HG03108 (cell line): Measurements from ENCODE around the gene NELFB.

Source experiments
- ATAC-seq: cut with Tn5 transposase; IDR thresholded peaks from one replicate; pipeline ENCODE4 v1.9.1; 2021; ENCODE audit warnings: moderate library complexity; ENCODE audit not compliant: unreplicated experiment

Gene NELFB

DNA sequence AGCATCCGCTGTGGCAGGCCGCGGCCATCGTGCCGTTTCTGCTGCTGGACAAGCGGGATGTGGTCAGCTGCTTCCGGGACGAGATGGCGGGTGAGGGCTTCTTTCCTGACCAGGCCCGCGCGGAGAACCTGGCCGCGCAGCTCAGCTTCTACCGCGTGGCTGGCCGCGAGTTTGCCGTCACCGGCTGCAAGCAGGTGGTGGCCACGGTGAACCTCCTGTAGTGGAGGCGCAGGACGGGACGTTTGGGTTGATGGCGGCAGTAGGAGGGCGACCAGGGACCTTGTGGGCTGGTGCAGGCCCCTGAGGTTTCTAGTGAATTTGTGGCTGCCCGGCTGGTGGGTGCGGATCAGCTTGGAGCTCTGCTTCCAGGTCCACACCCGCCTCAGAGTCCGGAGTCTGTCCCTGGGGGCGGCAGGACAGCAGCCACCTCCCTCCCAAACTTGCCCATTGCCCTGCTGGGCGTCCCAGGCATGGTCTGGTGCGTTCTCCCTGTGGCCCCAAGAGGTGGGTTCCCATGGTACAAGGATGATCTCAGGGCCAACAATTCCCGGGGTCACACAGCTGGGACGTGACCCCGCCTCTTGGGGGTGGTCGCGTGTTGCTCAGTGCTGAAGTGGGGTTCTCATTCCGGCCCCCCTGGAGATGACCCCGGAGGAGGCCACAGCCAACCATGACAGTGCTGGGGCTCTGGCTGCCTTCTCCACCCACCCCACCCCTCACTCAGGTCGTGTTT is 24.8 kb downstream of the NELFB start:
- ATAC-seq = no peak

DNA sequence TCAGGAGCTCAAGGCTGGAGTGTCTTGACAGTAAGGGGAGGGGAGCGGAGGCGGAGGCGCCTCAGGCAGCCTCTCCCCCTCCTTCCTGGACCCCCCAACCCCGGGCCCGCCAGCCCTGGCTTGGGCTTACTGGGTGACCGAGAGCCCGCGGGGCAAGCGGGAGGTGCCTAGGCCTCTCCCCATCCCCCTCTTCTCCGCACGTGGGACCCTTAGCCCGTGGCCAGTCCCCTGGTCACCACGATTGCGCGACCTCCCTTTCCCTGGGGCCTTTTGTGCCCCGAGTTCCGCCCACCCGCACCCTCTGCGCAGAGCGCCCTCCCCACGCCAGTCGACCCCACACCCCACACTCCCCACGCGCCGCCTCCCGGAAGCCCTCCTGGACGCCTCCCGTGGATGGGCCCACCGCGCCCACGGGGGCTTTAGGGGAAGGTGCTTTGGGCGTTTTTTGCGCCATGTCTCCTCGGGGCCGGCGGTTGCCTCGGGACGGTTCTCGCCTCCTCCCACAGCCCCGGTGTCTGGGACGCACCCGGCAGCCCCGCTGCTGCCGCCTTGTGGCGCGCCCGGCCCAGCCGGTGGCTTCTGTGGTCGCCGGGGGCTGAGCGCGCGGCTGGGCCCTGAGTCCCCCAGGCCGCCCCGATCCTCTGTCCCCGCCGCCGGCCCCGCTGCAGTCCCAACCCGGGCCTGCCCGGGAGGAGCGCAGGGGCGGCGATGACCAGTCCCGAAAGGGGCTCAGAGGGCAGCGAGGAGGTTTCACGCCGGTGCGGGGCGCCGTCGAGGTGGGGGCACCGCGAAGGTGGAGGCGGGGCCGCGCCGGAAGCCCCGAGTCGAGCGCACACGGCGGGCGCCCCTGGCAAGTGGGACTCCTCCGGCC is 25.6 kb downstream of the NELFB start:
- ATAC-seq = no peak

DNA sequence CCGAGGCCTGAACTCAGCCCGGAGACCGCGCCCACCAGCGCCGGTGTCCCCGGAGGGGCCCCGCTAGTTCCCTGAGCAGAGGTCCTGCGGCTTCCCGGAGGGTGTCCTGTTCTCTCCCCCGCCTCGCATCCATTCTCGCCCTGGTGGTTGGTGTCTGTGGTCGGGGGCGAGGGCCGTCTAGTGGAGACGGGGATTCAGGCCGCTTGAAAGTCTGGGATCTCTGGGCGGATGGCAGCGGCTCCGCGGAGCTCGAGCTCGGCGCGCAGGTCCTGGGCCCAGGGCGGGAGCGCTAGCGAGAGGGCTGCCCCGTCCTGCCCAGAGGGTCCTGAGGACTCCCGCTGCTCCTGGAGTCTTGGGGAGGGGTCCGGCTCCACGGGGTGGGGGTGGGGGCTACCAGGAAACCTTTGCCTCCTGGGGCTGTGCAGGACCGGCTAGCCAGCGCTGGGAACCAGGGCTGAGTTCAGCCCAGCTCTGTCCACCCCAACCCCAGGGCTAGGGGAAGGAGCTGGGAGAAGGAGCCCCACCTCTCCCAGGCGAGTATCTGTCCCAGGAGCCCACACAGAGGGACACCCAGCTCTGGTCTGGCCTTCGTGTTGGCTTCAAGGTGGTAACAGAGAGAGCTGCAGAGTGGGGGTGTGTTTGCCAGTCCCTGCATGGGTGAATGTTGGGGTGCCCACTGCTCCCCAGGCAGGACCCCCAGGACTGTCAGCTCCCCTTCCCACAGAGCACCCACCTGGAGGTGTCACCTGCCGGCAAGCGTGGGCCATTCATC is 26.4 kb downstream of the NELFB start:
- no peak for ATAC-seq

DNA sequence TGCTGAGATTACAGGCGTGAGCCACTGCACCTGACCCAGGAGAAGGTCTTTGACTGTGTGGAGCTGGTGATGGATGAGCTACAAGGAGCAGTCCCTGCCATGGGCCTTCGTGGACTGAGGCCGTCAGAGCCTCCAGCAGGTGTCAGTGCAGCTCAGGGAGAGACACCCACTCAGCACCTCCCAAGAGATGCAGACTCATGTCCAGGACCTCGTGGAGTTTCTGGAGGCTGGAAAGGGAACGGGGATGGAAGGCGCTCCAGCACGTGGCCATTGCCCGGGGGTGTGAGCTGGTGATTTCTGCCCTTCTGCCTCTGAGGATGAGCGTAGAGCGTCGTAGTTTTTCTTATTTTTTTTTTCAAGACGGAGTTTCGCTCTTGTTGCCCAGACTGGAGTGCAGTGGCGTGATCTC is 31.9 kb downstream of the NELFB start:
- ATAC-seq = no peak

DNA sequence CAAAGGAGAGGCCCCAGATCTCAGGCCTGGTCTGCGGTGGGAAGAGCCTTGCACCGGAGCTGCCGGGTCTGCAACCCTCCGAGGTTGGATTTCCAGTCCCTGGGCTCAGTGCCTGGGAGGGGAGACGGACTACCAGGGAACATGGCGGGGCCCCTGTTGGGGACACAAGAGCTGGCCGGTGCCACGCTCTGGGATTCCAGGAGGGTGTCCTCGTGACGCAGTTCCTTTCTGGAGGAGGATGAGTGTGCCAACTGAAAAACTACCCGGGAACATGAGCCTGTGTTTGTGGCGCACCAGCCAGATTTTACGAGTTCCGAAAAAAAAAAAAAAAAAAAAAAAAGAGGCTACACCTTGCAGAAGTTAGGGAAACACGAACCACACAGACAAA is 38.0 kb downstream of the NELFB start:
- ATAC-seq = no peak

DNA sequence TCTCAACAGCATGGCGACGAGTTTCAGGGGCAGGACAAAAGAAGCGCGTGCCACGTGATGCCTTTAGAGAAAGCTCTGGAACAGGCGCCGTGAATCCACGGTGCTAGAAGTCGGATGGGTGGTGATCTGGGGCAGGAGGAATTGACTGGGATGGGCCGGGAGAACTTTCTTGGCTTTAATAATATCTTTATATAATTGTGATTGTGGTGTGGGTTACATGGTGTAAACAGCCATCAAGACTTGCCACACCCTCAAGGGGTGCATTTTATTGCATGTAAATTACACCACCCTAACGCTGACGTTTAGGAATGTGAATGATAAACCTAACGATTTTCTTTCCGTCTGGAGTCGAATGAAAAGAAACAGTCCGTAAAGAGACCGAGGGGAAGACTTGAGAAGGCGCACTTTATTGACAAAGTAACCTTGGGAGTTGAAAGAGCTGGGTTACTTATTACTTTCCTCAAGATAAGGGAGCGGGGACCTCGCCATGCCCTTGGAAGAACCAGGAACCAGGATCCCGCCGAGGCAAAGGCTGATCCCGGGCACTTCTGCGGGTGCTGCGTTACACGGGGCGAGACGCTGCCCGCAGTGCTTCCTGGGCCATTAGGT is 38.5 kb downstream of the NELFB start:
- ATAC-seq = no peak

DNA sequence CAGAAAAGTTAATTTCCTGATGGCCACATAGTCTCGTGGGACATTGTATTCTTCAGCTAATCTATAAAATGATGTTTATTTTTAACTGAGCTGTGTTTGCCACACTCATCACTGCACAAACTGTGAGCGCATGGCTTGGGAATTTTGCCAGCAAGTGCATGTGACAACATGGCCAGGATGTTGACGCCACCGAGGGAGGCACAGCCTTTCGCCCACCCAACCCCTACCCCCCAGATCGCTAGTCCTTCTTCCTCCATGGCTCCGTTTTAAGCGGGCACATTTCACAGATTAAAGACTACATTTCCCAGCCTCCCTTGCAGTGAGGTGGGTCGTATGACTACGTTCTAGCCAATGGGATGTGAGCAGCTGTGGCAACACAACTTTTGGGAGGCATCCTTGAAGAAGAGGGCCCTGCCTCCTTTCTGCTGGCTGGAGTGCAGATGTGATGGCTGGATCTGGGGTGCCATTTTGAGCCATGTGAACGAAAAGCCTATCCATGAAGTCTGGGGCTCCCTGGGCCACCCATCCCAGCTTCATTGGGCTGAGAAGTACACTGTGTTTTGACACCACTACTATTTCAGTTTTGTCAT is 39.1 kb downstream of the NELFB start:
- ATAC-seq = no peak

DNA sequence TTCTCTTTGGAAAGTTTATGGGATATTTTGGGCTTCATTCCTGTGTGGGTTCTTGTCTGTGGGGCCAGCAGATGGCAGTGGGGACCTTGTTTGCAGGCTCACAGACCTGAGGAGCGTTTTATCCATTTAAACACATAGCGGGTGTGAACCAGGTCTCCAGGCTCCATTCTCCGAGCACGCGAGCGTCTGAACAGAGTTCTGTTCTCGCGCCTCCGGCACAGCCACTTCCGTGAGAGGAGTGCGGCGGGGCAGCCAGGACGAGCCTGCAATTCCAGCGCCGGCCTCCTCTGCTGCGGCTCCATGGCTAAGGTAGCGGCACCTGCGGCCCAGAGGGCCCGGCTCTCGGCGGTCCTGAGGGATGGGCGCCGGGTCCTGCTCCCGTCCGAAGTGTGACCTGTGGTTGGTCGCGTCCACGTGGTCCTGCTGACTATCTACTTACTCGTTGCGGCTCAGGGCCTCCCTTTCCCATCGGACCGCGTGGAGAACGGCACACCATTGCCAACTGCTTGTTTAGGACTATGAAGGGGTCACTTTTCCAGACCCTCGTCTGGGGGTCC is 39.6 kb downstream of the NELFB start:
- ATAC-seq = no peak

DNA sequence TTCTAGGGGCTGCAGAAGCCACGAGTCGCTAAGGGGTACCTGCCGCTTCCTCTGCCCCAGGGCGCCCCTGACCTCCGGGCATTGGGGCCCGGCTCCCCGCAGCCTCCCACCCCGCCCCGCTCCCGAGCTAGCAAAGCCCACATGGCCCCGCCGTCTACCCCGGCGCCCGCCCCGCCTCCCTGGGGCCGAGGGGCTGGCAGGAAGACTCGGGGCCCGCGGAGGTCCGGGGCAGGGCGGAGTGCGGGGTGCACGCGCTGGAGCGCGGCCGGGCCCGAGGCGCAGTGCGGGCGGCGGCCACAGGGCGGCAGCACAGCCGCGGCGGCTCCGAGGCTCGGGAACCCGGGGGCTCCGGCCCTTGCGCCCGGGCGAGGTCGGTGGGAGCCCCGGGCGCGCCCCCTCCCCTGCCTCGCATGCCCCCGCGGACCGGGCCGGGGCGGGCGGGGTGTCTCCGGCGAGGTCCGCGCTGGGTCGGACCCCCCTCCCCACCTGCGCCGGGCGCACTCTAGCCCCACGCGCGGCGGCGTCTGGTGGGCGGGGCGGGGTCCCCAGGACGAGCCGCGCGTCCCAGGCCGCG is 40.2 kb downstream of the NELFB start:
- no peak for ATAC-seq

DNA sequence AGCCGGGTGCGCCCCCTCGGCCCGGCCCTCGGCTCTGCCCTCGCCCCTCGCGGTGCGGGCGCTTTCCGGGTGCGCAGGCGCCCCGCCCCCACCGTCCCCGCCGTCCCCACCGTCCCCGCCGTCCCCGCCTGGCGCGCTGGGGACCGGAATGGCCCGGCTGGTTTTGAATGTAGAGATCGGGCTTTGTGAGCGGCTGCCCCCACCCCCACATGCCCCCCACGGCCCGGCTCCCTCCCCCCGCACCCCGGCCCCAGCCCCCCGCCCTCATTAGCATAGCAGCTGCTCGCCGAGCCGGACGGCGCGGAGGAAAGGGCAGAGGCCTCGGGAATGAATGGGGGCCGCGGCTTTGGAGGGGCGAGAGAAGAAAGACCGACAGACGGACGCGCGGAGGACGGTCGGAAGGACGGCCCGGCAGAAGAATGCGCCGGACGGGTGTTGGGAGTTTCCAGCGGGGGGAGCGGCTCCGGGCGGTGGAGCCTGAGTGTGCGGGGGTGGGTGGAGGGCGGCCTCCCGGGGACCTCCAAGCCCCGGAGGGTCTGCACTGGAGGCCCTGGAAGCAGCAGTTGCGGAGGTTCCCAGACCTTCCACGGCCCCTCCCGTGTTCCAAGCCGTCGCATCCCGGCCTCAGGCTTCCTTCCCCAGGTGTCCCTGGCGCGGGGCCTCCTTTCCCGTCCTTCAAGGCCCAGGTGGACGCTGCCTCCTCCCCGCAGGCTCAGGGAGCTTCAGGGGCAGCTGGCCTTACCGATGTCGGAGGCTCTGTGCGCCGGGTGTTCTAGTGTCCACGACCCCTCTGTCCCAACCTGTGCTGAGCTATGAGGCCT is 40.9 kb downstream of the NELFB start:
- no peak for ATAC-seq

DNA sequence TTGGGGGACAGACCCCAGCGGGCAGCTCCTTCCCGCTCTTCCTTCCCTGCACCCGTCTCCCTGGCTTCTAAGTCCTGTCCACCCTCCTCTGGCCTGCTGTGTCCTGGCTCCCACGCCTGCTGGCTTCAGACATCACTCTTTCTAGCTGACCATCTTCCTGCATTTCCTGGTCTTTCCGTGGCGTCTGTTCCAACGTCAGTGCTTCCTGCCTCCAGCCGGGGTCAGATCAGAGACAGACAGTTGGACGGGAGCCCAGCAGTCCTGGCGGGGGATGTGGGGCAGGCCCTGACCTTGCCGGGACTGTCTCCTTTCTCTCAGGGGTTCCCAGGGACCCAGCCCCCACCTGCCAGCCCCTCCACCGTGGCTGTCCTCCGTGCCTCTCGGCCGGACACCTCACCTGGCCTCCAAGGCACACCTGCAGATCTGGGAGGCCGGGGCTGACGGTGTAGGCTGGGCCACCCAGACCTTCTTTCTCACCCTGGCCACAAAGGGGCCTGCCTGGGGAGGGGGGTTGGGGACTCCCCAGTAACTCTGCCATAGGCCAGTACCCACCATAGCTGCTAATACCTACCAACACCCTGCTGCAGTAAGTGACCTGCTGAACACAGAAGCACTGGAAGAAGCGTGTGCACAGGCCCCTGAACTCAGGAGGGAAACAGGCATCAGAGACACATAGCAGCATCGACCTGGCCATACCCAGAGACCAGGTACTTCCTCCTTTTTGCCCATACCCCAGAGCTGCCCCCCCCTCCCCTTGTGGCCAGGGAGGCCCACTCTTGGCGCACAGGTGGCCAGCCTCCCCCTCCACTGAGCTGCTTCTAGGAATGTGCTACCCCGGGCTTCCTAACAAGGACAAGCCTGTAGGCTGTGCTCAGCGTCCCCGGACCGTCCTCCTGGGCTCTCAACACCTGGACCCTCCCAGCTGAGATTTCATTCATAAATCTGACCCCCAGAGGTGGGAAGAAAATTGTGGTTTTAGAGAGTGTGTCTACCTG is 41.8 kb downstream of the NELFB start:
- no peak for ATAC-seq

DNA sequence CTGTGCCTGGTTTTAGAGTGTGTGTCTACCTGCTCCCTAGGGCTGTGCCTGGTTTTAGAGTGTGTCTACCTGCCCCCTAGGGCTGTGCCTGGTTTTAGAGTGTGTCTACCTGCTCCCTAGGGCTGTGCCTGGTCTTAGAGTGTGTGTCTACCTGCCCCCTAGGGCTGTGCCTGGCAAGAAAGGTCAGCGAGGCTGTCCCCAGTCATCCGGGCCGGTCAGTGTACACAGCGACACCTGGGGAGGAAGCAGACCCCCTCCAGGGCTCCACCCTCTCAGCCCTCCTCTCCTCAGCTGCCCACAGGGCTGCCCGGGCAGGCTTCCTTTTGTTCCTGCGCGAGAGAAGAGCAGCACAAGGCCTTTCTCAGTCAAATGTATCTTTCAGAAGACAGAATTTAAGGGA is 42.8 kb downstream of the NELFB start:
- no peak for ATAC-seq

DNA sequence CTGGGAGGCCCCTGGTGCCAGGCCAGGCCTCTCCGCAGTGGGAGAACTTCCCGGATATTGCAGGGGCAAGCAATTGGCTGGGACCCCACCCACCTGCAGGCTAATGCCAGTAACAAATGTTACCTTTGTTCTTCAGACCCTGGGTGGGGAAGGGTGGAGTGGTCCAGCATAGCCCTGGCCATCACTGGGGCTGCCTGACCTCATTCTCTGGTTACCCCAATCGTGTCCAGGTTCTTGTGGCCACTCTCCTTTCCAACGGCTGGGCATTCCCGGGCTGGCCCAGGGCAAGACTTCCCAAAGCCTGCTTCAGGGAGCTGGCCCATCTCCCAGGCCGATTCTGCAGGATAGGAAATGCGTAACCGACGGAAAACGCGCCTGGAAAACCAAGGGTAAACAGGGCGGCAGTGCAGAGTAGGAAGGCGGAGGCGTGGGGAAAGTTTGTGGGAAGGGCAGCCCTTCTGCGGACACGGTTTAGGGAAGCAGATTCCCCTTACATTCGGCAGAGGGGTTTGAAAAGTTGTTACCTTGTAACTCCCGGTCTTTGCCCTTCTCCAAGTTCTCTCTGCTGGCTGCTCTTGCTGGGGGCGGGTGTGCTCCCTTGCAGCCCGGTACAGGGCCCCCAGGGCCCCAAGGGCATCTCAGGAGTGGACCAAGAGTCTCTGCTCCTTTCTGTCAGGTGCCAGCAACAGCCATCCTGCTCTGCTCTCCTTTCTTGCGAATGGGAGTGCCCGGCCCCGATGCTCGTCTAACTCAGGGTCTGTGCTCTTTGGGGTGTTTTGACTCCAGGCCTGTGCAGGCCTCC is 43.5 kb downstream of the NELFB start:
- no peak for ATAC-seq

DNA sequence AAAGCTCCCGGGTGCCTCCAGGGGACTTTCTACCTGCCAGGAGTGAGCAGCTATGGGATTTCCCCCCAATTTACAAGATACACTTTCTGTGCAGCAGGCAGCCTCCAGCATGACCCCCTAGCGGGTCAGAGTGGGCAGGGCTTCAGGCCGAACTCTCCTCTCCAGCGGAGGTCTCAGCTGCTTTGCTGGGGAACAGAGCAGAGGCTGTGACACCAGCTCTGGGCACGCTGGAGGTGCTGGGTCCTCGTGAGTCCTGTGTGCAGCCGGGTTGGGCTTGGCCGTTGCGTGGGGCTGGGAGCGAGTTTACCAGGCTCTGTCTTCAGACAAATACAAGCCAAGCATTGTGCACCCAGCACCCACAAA is 44.1 kb downstream of the NELFB start:
- ATAC-seq = no peak

DNA sequence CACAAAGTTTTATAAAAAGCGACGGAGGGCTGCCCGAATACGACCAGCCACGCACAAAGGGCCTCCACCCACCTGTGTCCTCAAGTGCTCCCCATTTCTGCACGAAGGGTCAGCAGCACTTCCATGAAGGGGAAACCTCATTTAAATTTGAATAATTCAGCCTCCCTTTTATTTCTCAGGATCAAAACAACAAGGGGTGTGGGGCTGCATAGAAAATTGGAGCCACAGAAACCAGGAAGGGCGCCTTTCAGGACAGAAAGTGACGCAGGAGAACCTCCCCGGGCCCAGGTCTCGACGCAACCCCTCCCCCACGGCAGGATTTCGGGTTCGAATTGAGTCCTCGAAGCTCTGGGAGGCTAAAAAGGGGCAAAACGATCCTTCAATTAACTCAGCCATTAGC is 44.8 kb downstream of the NELFB start:
- ATAC-seq = no peak

DNA sequence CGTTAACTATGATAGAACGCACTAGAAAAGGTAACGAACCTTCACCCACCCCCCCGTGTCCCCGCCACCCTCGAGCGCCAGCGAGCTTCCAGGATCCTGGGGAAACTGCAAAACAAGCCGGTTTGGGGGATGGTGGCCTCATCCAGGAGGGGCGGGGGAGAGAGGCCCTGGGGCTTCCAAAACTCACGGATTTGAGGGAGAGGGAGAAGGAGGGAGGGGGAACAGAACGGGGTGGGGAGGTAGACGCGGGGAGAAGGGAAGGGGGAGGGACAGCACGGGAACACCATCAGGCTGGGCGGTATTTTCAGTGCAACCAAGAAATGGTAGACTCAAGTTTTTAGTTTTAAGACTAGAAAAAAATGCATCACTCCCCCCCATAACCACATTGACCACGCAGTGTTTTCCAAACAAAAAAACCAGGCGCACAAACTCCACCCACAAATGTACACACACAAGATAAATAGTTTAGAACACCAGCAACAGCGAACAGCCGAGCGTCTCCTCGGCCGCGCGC is 45.5 kb downstream of the NELFB start:
- ATAC-seq = no peak
